Measurements from ENCODE around the gene SYT15.

Gene SYT15

GRCh38 chr10:46539596-46540411 is 39.1 kb upstream of the SYT15 start:
- DNase-seq (ENCODE audit: insufficient read length), result no peak
- no peak for TF ChIP-seq POLR2AphosphoS5 (IDR thresholded peaks at IDR 0.05; ENCODE audit: low read depth, low read length)
- no peak for TF ChIP-seq TAF1 (IDR thresholded peaks at IDR 0.05; ENCODE audit: borderline replicate concordance, low read depth, low read length)
- TF ChIP-seq POLR2A (IDR thresholded peaks at IDR 0.05; ENCODE audit: low read depth, low read length), result no peak
- no peak for FAIRE-seq

GRCh38 chr10:46540412-46541016 is 38.4 kb upstream of the SYT15 start:
- no peak for TF ChIP-seq POLR2AphosphoS5 (IDR thresholded peaks at IDR 0.05; ENCODE audit: low read depth, low read length)
- no peak for TF ChIP-seq POLR2A (IDR thresholded peaks at IDR 0.05; ENCODE audit: low read depth, low read length)
- TF ChIP-seq TAF1 (IDR thresholded peaks at IDR 0.05; ENCODE audit: borderline replicate concordance, low read depth, low read length), result no peak

GRCh38 chr10:46541017-46541661 is 37.8 kb upstream of the SYT15 start:
- DNase-seq (ENCODE audit: insufficient read length), result no peak
- TF ChIP-seq TAF1 (IDR thresholded peaks at IDR 0.05; ENCODE audit: borderline replicate concordance, low read depth, low read length), result no peak
- no peak for TF ChIP-seq POLR2AphosphoS5 (IDR thresholded peaks at IDR 0.05; ENCODE audit: low read depth, low read length)
- no peak for TF ChIP-seq POLR2A (IDR thresholded peaks at IDR 0.05; ENCODE audit: low read depth, low read length)
- no peak for FAIRE-seq

More at GRCh38 chr10:46540412-46541016, 38.4 kb upstream of the SYT15 start:
- FAIRE-seq (no peak), DNase-seq (ENCODE audit: insufficient read length) (no peak)

- FAIRE-seq (no peak), DNase-seq (ENCODE audit: insufficient read length) (no peak)
- TF ChIP-seq POLR2A (IDR thresholded peaks at IDR 0.05; ENCODE audit: low read depth, low read length) (no peak), TAF1 (IDR thresholded peaks at IDR 0.05; ENCODE audit: borderline replicate concordance, low read depth, low read length) (no peak), POLR2AphosphoS5 (IDR thresholded peaks at IDR 0.05; ENCODE audit: low read depth, low read length) (no peak)
Observed at GRCh38 chr10:46541735-46542566, 37.0 kb upstream of the SYT15 start.

- TF ChIP-seq POLR2AphosphoS5 (IDR thresholded peaks at IDR 0.05; ENCODE audit: low read depth, low read length), result no peak
- TF ChIP-seq POLR2A (IDR thresholded peaks at IDR 0.05; ENCODE audit: low read depth, low read length), result no peak
- no peak for TF ChIP-seq TAF1 (IDR thresholded peaks at IDR 0.05; ENCODE audit: borderline replicate concordance, low read depth, low read length)
- FAIRE-seq, result no peak
- DNase-seq (ENCODE audit: insufficient read length), result no peak
Observed at GRCh38 chr10:46542567-46543465, 36.1 kb upstream of the SYT15 start.

GRCh38 chr10:46543466-46544377 is 35.2 kb upstream of the SYT15 start:
- DNase-seq (ENCODE audit: insufficient read length), result no peak
- TF ChIP-seq POLR2A (IDR thresholded peaks at IDR 0.05; ENCODE audit: low read depth, low read length) (no peak), POLR2AphosphoS5 (IDR thresholded peaks at IDR 0.05; ENCODE audit: low read depth, low read length) (no peak), TAF1 (IDR thresholded peaks at IDR 0.05; ENCODE audit: borderline replicate concordance, low read depth, low read length) (no peak)
- FAIRE-seq, result no peak

GRCh38 chr10:46544989-46545791 is 33.7 kb upstream of the SYT15 start:
- FAIRE-seq (no peak), DNase-seq (ENCODE audit: insufficient read length) (no peak)
- TF ChIP-seq POLR2AphosphoS5 (IDR thresholded peaks at IDR 0.05; ENCODE audit: low read depth, low read length), result no peak
- TF ChIP-seq POLR2A (IDR thresholded peaks at IDR 0.05; ENCODE audit: low read depth, low read length), result no peak
- TF ChIP-seq TAF1 (IDR thresholded peaks at IDR 0.05; ENCODE audit: borderline replicate concordance, low read depth, low read length), result no peak

- TF ChIP-seq TAF1 (IDR thresholded peaks at IDR 0.05; ENCODE audit: borderline replicate concordance, low read depth, low read length) (no peak), POLR2AphosphoS5 (IDR thresholded peaks at IDR 0.05; ENCODE audit: low read depth, low read length) (no peak), POLR2A (IDR thresholded peaks at IDR 0.05; ENCODE audit: low read depth, low read length) (no peak)
- FAIRE-seq (no peak), DNase-seq (ENCODE audit: insufficient read length) (no peak)
Observed at GRCh38 chr10:46545861-46546590, 32.9 kb upstream of the SYT15 start.

Data from GM12892 (cell line).